Astrocyte (in vitro differentiated cells and primary cell): ENCODE data around the gene PATJ. TPM values are rescaled to one million over a fixed set of nuclear protein-coding genes. Genes with fewer than 3 reads are reported as not detected.
"Not testable (repeated sequence)": the region's sequence is repeated elsewhere in the genome, so short reads cannot be mapped to it uniquely, and the experiment has no call there.

Experiments used
- DNase-seq: peaks from one replicate; pipeline ENCODE4 v3.0.0-alpha.2; 2010; ENCODE audit warnings: low read depth
- FAIRE-seq: peaks from 2 replicates; lab custom pipeline; 2011; peaks lifted over from hg19 to GRCh38; lab: Jason Lieb, UNC
- H2AFZ ChIP-seq: 2 replicates; pipeline ENCODE4 v1.6.0; 2012; ENCODE audit warnings: low read depth, low read length, inconsistent platforms
- H3K27ac ChIP-seq: 2 replicates; pipeline ENCODE4 v1.5.1; 2011; ENCODE audit warnings: low read depth, low read length, inconsistent platforms
- H3K27me3 ChIP-seq: 2 replicates; pipeline ENCODE4 v1.6.0; 2011; ENCODE audit warnings: low read length, inconsistent platforms; ENCODE audit not compliant: insufficient read depth
- H3K36me3 ChIP-seq: 2 replicates; pipeline ENCODE4 v1.5.1; 2011; ENCODE audit warnings: low read length, inconsistent platforms; ENCODE audit not compliant: insufficient read depth
- H3K4me1 ChIP-seq: 2 replicates; pipeline ENCODE4 v1.5.1; 2011; ENCODE audit warnings: low read length, inconsistent platforms; ENCODE audit not compliant: insufficient read depth
- H3K4me2 ChIP-seq: 2 replicates; pipeline ENCODE4 v1.6.0; 2012; ENCODE audit warnings: low read length, inconsistent platforms
- H3K4me3 ChIP-seq: 2 replicates; pipeline ENCODE4 v1.5.1; 2011; ENCODE audit warnings: low read depth, mild to moderate bottlenecking, low read length, inconsistent platforms; ENCODE audit not compliant: insufficient read depth
- H3K79me2 ChIP-seq: 2 replicates; pipeline ENCODE4 v1.6.0; 2012; ENCODE audit warnings: mild to moderate bottlenecking, low read length, inconsistent platforms; ENCODE audit not compliant: insufficient read depth
- H3K9ac ChIP-seq: 2 replicates; pipeline ENCODE4 v1.6.0; 2012; ENCODE audit warnings: mild to moderate bottlenecking, low read length, inconsistent platforms
- H3K9me3 ChIP-seq: 2 replicates; pipeline ENCODE4 v1.5.1; 2012; ENCODE audit warnings: low read depth, mild to moderate bottlenecking, low read length, inconsistent platforms; ENCODE audit not compliant: insufficient read depth
- H4K20me1 ChIP-seq: 2 replicates; pipeline ENCODE4 v1.6.0; 2012; ENCODE audit warnings: low read length, inconsistent platforms; ENCODE audit not compliant: insufficient read depth
- H3K27ac Mint-ChIP-seq: one replicate; pipeline ENCODE4 v1.8.0; 2021; ENCODE audit warnings: mild to moderate bottlenecking, mixed read lengths; ENCODE audit not compliant: unreplicated experiment
- H3K27me3 Mint-ChIP-seq: one replicate; pipeline ENCODE4 v1.8.0; 2021; ENCODE audit warnings: low read depth, mixed read lengths; ENCODE audit not compliant: unreplicated experiment
- H3K36me3 Mint-ChIP-seq: one replicate; pipeline ENCODE4 v1.8.0; 2021; ENCODE audit warnings: low read depth, mixed read lengths; ENCODE audit not compliant: unreplicated experiment
- H3K4me1 Mint-ChIP-seq: one replicate; pipeline ENCODE4 v1.8.0; 2021; ENCODE audit warnings: low read depth, mixed read lengths; ENCODE audit not compliant: unreplicated experiment
- H3K4me3 Mint-ChIP-seq: one replicate; pipeline ENCODE4 v1.8.0; 2021; ENCODE audit warnings: mild to moderate bottlenecking, moderate library complexity, mixed read lengths; ENCODE audit not compliant: unreplicated experiment
- H3K9me3 Mint-ChIP-seq: one replicate; pipeline ENCODE4 v1.8.0; 2021; ENCODE audit warnings: mild to moderate bottlenecking, mixed read lengths; ENCODE audit not compliant: unreplicated experiment
- CTCF ChIP-seq: IDR thresholded peaks from 2 replicates; pipeline ENCODE4 v1.5.1; 2011; ENCODE audit warnings: low read depth, mild to moderate bottlenecking, inconsistent platforms, low read length, moderate library complexity; ENCODE audit not compliant: insufficient read depth
- EZH2 ChIP-seq: IDR thresholded peaks from 2 replicates; pipeline ENCODE4 v1.6.1; 2012; ENCODE audit warnings: mild to moderate bottlenecking, low read length, inconsistent platforms; ENCODE audit not compliant: insufficient read depth
- total RNA-seq: library from RNA; stranded (reverse); gene quantifications from 2 replicates; pipeline ENCODE4 v1.2.1, GENCODE V29; 2021

The PATJ gene
- total RNA-seq, 1 donor from 2014 or later = 11.0 TPM

GRCh38 chr1:61936839-61937238 lies 194.6 kb downstream of the PATJ start:
- H3K36me3 ChIP-seq = no peaks in the 10 kb centered on the region
- no peak overlapping the region for H3K4me3 ChIP-seq
- Mint-ChIP-seq H3K27me3 (no peaks in the 10 kb centered on the region), H3K27ac (no peak overlapping the region), H3K4me3 (no peak overlapping the region), H3K36me3 (no peaks in the 10 kb centered on the region), H3K4me1 (no peaks in the 10 kb centered on the region), H3K9me3 (no peaks in the 10 kb centered on the region)
- no peak overlapping the region for H2AFZ ChIP-seq
- H3K4me2 ChIP-seq = no peak overlapping the region
- FAIRE-seq = no peak
- no peaks in the 10 kb centered on the region for H3K9me3 ChIP-seq
- no peaks in the 10 kb centered on the region for H3K27me3 ChIP-seq
- no peak for DNase-seq
- H3K4me1 ChIP-seq = no peaks in the 10 kb centered on the region
- H3K9ac ChIP-seq = no peak overlapping the region
- H4K20me1 ChIP-seq = no peaks in the 10 kb centered on the region
- TF ChIP-seq CTCF (no peak), EZH2 (no peak)
- H3K79me2 ChIP-seq = no peaks in the 10 kb centered on the region
- no peak overlapping the region for H3K27ac ChIP-seq

DNA sequence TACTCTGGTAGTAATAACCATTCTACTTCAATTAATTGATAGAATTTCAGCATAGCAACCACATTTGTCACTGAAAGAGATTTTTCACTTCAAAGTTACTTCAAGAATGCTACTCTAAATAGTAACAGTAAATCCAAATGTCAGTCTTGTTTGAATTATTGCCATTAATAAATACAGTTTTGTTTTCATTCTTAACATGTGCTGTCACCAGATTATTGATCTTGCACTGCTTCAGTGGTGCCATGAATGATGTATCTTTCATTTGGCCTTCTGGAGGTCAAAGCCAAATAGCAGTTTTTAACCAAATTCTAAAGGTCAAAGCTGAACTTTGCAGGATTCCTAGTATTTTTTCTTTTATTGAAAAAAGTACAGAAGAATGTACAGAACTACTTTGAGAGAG lies 199.5 kb downstream of the PATJ start:
- no peaks in the 10 kb centered on the region for H3K79me2 ChIP-seq
- Mint-ChIP-seq H3K27me3 (no peaks in the 10 kb centered on the region), H3K9me3 (peaks cover 7% of the 10 kb centered on the region), H3K36me3 (peaks cover 6% of the 10 kb centered on the region), H3K4me3 (no peak overlapping the region), H3K27ac (no peak overlapping the region), H3K4me1 (no peaks in the 10 kb centered on the region)
- no peaks in the 10 kb centered on the region for H3K4me1 ChIP-seq
- no peaks in the 10 kb centered on the region for H3K9me3 ChIP-seq
- H3K27me3 ChIP-seq = no peaks in the 10 kb centered on the region
- FAIRE-seq (no peak), DNase-seq (no peak)
- TF ChIP-seq EZH2 (no peak), CTCF (no peak)
- no peak overlapping the region for H2AFZ ChIP-seq
- no peak overlapping the region for H3K27ac ChIP-seq
- no peak overlapping the region for H3K9ac ChIP-seq
- H3K36me3 ChIP-seq = no peaks in the 10 kb centered on the region
- no peaks in the 10 kb centered on the region for H4K20me1 ChIP-seq
- H3K4me3 ChIP-seq = no peak overlapping the region
- H3K4me2 ChIP-seq = no peak overlapping the region

GRCh38 chr1:61942856-61943255 lies 200.6 kb downstream of the PATJ start:
- FAIRE-seq = no peak

GRCh38 chr1:61948685-61949084 lies 206.4 kb downstream of the PATJ start:
- H3K36me3 ChIP-seq, DNase-seq, H3K36me3 Mint-ChIP-seq, H3K27me3 Mint-ChIP-seq, H3K4me2 ChIP-seq, H3K4me3 ChIP-seq, H3K9me3 ChIP-seq, H3K27ac ChIP-seq, H3K27ac Mint-ChIP-seq, FAIRE-seq, H3K27me3 ChIP-seq, H3K9me3 Mint-ChIP-seq, H3K9ac ChIP-seq, H4K20me1 ChIP-seq, H2AFZ ChIP-seq, H3K4me3 Mint-ChIP-seq, H3K79me2 ChIP-seq: not testable (repeated sequence)
- H3K4me1 ChIP-seq = peaks cover 17% of the 10 kb centered on the region
- H3K4me1 Mint-ChIP-seq = peaks cover 22% of the 10 kb centered on the region

More at GRCh38 chr1:61942856-61943255, 200.6 kb downstream of the PATJ start:
- Mint-ChIP-seq H3K36me3 (peaks cover 6% of the 10 kb centered on the region), H3K4me1 (no peaks in the 10 kb centered on the region), H3K27ac (no peak overlapping the region), H3K4me3 (no peak overlapping the region), H3K27me3 (no peaks in the 10 kb centered on the region), H3K9me3 (peaks cover 7% of the 10 kb centered on the region)
- Histone ChIP-seq H4K20me1 (no peaks in the 10 kb centered on the region), H3K4me3 (no peak overlapping the region), H3K4me1 (no peaks in the 10 kb centered on the region), H3K27me3 (no peaks in the 10 kb centered on the region), H3K9me3 (no peaks in the 10 kb centered on the region), H3K9ac (no peak overlapping the region), H3K4me2 (no peak overlapping the region), H3K36me3 (no peaks in the 10 kb centered on the region), H3K79me2 (no peaks in the 10 kb centered on the region), H2AFZ (no peak overlapping the region), H3K27ac (no peak overlapping the region)
- DNase-seq = no peak
- TF ChIP-seq EZH2 = no peak
- TF ChIP-seq CTCF = no peak
